ENCODE results near the gene AGR2. TPM values are rescaled to one million over a fixed set of nuclear protein-coding genes. Genes with fewer than 3 reads are reported as not detected.

AGR2 gene
- total RNA-seq, 1 experiment from 2014 or later: 147 TPM

DNA sequence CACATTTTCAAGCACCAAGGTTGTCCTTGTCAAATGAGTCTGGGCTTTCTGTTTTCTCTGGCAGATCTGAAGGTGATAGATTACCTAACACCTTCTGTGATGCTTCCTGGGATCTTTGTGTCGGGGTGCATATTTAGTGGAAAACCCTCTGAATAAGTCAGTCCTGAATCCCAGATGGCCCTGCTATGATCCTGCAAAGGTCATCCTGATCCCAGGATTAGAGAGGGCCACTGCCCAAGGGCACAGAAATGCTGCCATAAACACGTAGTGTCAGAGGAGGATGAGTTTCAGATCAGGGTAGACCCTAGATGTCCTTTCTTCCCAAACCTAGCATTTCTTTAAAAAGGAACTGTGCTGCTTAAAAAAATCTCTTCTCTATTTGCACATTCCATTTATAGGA, 19.0 kb downstream of the AGR2 start:
- no peaks in the 10 kb centered on the region for H3K27me3 ChIP-seq (ENCODE audit: control insufficient read depth, insufficient read depth, low read length)
- TF ChIP-seq, protein P1, sequence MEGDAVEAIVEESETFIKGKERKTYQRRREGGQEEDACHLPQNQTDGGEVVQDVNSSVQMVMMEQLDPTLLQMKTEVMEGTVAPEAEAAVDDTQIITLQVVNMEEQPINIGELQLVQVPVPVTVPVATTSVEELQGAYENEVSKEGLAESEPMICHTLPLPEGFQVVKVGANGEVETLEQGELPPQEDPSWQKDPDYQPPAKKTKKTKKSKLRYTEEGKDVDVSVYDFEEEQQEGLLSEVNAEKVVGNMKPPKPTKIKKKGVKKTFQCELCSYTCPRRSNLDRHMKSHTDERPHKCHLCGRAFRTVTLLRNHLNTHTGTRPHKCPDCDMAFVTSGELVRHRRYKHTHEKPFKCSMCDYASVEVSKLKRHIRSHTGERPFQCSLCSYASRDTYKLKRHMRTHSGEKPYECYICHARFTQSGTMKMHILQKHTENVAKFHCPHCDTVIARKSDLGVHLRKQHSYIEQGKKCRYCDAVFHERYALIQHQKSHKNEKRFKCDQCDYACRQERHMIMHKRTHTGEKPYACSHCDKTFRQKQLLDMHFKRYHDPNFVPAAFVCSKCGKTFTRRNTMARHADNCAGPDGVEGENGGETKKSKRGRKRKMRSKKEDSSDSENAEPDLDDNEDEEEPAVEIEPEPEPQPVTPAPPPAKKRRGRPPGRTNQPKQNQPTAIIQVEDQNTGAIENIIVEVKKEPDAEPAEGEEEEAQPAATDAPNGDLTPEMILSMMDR (IDR thresholded peaks at IDR 0.05): no peak
- no peak overlapping the region for H3K4me3 ChIP-seq (ENCODE audit: low read depth in 2 of 2, low read length in 2 of 2)
- no TSS peak for BruUV-seq (replicated peaks)
- H3K27ac ChIP-seq (ENCODE audit: low read length): no peak overlapping the region; the same call in 1 of the 2 replicates
- in situ Hi-C loops (cut with HindIII; ENCODE audit: low pct_unique_long_range_greater_than_20kb, low sequenced_read_pairs): no loop called here
- CTCF ChIA-PET: no interaction called here
- ATAC-seq (no peak), DNase-seq (ENCODE audit: low read depth, low spot score) (no peak)
- POLR2A ChIA-PET: no interaction called here
- intact Hi-C loops (cut with micrococcal nuclease; ENCODE audit: unreplicated experiment): no loop called here
- H3K9me3 ChIP-seq (ENCODE audit: control insufficient read depth, insufficient read depth, low read depth, low read length): no peaks in the 10 kb centered on the region
- H3K36me3 ChIP-seq (ENCODE audit: control insufficient read depth, insufficient read depth, low read length): peaks cover 3% of the 10 kb centered on the region; the same call in 1 of the 2 replicates
- no peaks in the 10 kb centered on the region for H3K4me1 ChIP-seq (ENCODE audit: control insufficient read depth, insufficient read depth, low read length)

DNA sequence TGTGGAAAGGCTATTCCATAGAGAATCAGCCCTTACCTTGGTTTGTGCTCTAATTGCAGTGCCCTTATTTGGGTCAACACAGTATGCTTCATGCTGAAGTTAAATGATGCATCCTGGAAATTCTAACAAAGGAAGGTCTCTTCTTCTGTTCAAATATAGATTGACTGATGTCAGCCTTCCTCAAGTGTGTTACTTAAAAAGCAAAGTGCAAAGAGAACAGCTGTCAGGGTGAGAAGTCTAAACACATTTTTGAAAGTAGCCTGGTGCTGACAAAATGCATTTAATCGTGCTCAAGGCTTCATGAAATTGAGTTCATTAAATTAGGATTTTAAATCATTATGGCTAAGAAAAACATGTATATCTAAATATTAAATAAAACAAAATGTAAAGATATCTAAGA, 19.5 kb downstream of the AGR2 start:
- intact Hi-C loops (cut with micrococcal nuclease; ENCODE audit: unreplicated experiment) (no loop called here), in situ Hi-C loops (cut with HindIII; ENCODE audit: low pct_unique_long_range_greater_than_20kb, low sequenced_read_pairs) (no loop called here)
- H3K4me1 ChIP-seq (ENCODE audit: control insufficient read depth, insufficient read depth, low read length): no peaks in the 10 kb centered on the region
- CTCF ChIA-PET: no interaction called here
- peaks cover 3% of the 10 kb centered on the region; the same call in 1 of the 2 replicates for H3K36me3 ChIP-seq (ENCODE audit: control insufficient read depth, insufficient read depth, low read length)
- no peaks in the 10 kb centered on the region for H3K9me3 ChIP-seq (ENCODE audit: control insufficient read depth, insufficient read depth, low read depth, low read length)
- H3K4me3 ChIP-seq (ENCODE audit: low read depth in 2 of 2, low read length in 2 of 2): no peak overlapping the region
- H3K27me3 ChIP-seq (ENCODE audit: control insufficient read depth, insufficient read depth, low read length): no peaks in the 10 kb centered on the region
- H3K27ac ChIP-seq (ENCODE audit: low read length): no peak overlapping the region
- no TSS peak for BruUV-seq (replicated peaks)
- ATAC-seq: no peak
- TF ChIP-seq SIN3A (IDR thresholded peaks at IDR 0.05; ENCODE audit: borderline replicate concordance, insufficient read depth, low read depth, low read length): no peak
- TF ChIP-seq, protein P2, sequence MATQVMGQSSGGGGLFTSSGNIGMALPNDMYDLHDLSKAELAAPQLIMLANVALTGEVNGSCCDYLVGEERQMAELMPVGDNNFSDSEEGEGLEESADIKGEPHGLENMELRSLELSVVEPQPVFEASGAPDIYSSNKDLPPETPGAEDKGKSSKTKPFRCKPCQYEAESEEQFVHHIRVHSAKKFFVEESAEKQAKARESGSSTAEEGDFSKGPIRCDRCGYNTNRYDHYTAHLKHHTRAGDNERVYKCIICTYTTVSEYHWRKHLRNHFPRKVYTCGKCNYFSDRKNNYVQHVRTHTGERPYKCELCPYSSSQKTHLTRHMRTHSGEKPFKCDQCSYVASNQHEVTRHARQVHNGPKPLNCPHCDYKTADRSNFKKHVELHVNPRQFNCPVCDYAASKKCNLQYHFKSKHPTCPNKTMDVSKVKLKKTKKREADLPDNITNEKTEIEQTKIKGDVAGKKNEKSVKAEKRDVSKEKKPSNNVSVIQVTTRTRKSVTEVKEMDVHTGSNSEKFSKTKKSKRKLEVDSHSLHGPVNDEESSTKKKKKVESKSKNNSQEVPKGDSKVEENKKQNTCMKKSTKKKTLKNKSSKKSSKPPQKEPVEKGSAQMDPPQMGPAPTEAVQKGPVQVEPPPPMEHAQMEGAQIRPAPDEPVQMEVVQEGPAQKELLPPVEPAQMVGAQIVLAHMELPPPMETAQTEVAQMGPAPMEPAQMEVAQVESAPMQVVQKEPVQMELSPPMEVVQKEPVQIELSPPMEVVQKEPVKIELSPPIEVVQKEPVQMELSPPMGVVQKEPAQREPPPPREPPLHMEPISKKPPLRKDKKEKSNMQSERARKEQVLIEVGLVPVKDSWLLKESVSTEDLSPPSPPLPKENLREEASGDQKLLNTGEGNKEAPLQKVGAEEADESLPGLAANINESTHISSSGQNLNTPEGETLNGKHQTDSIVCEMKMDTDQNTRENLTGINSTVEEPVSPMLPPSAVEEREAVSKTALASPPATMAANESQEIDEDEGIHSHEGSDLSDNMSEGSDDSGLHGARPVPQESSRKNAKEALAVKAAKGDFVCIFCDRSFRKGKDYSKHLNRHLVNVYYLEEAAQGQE (IDR thresholded peaks at IDR 0.05; ENCODE audit: insufficient read depth in 1 of 2, low read depth in 2 of 2, low read length in 1 of 2): no peak
- TF ChIP-seq POLR2AphosphoS5 (IDR thresholded peaks at IDR 0.05; ENCODE audit: low read depth, low read length): no peak
- no peak for TF ChIP-seq TCF7L2 (IDR thresholded peaks at IDR 0.05; ENCODE audit: low read depth, low read length)
- TF ChIP-seq, protein P1 (IDR thresholded peaks at IDR 0.05): no peak
- no peak for DNase-seq (ENCODE audit: low read depth, low spot score)
- POLR2A ChIA-PET: no interaction called here

Measured in Panc1 (cell line).